GM19351 (cell line): ENCODE results near the gene SLAIN2.
"Not testable (repeated sequence)": the region's sequence is repeated elsewhere in the genome, so short reads cannot be mapped to it uniquely, and the experiment has no call there.

Experiments used
- ATAC-seq: cut with Tn5 transposase; IDR thresholded peaks from one replicate; pipeline ENCODE4 v1.9.1; 2021; ENCODE audit warnings: mild to moderate bottlenecking, moderate library complexity; ENCODE audit not compliant: unreplicated experiment

The SLAIN2 gene

DNA sequence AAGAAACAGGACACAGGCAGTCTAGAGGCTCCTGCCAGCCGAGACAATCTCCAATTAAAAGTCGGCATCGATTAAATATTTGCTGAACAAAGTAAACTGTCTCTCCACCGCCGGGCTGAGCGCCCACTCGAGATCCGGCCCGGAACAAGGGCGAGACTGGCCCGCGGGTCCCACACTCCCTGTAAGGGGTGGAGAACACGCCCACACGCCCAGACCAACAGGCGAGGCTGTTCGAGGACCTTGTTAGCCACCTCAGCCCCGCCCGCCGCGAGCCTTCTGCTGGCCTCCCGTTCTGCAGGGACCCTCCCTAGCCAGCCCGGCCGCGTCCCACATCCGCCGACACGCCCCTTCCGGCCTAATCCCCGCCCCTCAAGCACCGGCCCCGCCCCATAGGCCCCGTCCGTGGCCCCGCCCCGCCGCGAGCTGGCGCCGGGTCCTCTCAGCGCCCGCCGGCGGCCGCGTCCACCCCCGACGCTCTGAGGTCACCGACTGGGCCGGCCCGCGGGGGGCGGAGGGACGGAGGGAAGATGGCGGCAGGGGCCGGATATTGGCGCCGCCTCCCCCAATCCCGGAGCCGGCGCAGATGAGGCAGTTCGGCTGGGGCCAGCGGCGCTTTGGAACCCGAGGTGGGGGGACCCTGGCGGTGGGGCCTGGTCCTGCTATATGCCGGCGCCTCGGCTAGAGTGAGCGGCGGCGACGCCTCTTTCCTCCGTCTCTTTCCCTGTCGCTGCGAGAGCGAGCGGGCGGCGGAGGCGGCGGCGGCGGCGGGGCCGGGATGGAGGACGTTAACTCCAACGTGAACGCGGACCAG, at the start of gene SLAIN2:
Gene SLAIN2, plus strand, starts transcription at position 565 of the 811 bp plus-strand sequence. Its CDS starts 211 bp downstream, at position 776.
- peak; percentile 83 for ATAC-seq

DNA sequence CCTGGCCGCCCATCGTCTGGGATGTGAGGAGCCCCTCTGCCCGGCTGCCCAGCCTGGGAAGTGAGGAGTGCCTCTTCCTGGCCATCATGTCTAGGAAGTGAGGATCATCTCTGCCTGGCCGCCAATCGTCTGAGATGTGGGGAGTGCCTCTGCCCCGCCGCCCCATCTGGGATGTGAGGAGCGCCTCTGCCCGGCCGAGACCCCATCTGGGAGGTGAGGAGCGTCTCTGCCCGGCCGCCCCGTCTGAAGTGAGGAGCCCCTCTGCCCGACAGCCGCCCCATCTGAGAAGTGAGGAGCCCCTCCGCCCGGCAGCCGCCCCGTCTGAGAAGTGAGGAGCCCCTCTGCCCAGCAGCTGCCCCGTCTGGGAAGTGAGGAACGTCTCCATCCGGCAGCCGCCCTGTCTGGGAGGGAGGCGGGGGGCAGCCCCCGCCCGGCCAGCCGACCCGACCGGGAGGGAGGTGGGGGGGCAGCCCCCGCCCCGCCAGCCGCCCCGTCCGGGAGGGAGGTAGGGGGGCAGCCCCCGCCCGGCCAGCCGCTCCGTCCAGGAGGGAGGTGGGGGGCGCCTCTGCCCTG, 49.0 kb upstream of the SLAIN2 start:
- not testable (repeated sequence) for ATAC-seq

DNA sequence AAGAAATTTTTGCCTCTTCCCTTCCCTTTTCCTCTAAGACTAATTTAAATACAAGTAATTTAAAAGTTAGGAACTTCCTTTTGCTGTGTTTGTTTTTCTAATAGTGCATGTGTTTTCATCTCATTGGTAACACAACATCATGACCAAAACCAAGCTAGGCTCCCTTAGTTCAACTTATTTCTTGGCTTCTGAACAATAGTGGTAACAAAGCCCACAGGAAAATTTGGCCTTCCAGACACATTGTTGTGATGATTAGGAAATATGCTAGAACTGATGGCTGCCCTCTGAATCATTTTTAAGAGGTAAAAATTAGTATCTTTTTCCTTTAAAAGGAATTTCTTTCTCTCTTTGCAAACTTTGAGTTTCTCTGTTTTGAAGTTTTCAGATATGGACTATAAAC, 46.2 kb upstream of the SLAIN2 start:
- no peak for ATAC-seq

DNA sequence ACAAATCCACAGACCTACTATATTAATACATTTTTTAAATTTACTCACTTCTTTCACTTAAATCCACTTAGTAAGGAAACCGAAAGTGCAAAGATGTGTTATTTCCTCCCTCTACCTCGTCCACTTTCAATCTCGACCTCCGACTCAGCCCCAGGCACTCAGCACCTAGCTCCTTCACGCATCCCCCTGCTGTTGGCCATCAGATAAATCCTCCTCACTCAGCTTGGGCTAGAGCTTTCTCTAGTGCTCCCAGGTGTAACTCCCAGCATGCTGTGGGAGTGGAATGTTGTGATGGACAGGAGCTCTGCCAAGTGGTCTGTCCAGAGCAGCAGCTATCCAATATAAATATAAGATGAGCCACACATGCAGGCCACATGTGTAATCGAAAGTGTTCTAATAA, 45.0 kb upstream of the SLAIN2 start:
- ATAC-seq: peak; percentile 94

DNA sequence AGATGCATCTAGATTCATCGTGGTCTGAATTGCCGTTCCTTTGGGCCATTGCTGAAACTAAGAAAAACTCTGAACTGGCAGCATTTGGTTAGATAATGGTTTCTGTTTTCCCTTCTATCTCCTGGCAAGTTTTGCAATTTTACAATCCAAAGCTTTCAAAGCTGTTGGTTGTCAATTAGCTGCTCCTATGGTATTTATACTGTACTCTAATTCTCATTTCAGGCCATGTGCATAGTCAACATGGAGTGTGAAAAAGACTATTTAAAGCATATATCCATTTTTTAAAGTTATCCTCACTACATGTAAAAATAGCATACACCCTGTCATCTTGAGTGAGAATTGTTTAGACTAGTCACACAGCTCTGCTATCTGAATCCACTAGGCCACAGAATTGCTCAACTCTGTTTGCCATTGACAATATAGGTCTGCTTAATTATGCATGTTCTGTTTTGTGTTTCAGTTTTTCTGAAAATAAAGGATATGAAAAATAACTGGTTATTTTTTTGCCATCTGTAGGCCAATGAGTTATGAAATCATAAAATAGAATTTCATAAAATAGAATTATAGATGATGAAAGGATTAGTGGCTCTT, 44.0 kb upstream of the SLAIN2 start:
- no peak for ATAC-seq

DNA sequence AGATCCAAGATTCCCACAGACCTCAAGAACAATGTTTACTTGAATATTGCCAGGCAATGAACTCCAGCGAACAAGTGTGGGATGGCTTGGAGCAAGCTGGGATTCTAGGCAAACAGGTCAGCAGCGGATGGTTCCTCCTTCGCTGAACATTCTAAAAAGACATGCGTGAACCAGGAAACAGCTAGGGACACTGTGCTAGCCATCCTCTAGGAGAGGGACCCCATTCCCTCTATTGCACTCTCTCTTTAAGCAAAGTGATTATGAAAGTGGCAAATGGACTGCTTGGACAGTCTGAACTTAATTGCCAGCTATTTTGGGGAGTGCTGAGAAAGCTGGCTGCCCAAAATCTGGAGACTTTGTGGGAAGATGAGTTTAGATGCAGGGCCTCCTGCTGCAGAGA, 41.8 kb upstream of the SLAIN2 start:
- no peak for ATAC-seq

DNA sequence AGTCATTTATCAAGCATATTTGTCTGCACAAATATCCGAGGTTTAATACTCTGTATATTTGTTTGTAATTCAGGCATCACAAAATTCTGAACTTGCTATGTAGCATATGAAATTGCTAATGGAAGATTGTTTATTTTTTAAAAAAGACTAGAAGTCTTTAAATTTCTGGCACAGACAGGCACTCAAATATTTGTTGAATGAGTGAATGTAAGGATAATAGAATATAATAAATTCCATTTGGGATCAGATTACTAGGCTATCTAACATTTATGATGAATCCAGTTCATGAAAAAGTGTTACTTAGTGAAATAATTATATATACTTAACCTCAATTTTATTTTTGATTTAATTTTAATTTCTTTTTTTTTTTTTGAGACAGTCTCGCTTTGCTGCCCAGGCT, 41.3 kb upstream of the SLAIN2 start:
- no peak for ATAC-seq

DNA sequence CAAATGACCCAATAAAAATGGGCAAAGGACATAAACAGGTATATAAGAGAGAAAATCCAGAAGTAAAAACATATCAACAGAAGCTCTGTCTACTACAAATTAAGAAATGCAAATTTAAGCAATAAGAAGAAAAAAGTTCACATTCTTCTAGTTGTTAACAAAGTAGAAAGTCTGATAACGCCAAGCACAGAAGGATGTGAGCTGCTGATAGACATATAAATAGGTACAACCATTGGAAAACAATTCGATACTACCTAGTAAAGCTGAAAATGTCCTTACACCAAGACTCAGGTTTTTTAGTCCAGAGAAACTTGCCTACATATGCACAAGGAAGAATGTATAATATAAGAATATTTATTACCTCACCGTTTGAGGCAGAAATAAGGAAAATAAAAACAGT, 35.8 kb upstream of the SLAIN2 start:
- ATAC-seq: no peak

DNA sequence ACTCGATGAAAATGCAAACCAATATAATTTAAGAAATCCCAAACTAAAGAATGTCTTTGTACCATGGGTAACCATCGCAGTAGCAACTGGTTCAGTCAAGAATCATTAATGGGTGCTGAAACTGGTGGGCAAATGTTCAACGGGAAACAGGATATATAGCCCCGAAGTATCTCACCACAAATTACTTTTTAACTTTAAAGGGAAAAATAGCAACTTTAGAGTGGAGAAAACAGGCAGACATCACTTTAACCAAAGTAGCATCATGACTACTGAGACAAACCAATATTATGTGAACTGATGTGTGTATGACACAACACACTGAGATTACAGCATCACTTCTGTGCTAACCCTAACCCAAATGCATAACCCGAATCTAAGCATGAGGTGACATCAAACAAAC, 33.8 kb upstream of the SLAIN2 start:
- no peak for ATAC-seq

DNA sequence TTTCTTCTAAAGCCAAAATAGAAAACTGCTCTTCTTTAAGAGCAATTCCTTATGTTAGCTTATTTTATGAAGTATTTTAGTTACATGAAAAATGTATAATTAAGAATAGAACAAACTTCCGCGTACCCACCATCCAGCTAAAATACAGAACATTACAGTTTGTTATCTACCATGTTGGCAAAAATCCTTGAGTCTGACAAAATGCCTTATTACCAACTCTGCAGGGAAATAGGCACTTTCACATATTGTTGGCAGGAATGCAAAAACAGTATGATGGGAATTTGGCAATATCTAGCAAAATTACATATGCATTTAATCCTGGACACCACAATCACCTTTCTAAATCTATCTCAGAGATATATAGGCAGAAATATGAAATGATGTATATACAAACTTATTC, 32.4 kb upstream of the SLAIN2 start:
- no peak for ATAC-seq

DNA sequence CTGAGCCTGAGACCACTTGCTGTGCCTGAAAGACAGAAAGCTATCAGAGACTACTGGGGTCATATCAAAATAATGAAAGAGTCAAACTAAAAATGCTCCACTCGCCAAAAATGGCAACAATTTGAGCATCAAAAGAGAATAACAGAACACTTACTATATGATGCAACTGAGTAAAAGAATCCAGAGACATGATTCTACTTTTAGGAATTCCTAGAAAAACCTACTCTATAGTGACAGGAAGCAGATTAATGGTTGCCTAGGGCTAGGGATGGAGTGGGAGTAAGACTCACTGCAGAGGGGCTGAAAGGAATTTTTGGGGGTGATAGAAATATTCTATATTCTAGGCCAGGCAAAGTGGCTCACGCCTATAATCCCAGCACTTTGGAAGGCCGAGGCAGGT, 29.4 kb upstream of the SLAIN2 start:
- ATAC-seq: no peak

DNA sequence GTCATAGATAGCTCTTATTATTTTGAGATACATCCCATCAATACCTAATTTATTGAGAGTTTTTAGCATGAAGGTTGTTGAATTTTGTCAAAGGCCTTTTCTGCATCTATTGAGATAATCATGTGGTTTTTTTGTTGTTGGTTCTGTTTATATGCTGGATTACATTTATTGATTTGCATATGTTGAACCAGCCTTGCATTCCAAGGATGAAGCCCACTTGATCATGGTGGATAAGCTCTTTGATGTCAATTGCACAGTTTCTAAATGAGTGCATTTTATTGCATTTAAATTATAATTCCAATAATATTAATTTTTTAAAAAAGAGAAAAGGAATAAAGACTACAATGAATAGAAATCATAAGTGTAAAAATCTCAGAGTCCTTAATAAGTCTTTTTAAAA, 26.6 kb upstream of the SLAIN2 start:
- not testable (repeated sequence) for ATAC-seq

DNA sequence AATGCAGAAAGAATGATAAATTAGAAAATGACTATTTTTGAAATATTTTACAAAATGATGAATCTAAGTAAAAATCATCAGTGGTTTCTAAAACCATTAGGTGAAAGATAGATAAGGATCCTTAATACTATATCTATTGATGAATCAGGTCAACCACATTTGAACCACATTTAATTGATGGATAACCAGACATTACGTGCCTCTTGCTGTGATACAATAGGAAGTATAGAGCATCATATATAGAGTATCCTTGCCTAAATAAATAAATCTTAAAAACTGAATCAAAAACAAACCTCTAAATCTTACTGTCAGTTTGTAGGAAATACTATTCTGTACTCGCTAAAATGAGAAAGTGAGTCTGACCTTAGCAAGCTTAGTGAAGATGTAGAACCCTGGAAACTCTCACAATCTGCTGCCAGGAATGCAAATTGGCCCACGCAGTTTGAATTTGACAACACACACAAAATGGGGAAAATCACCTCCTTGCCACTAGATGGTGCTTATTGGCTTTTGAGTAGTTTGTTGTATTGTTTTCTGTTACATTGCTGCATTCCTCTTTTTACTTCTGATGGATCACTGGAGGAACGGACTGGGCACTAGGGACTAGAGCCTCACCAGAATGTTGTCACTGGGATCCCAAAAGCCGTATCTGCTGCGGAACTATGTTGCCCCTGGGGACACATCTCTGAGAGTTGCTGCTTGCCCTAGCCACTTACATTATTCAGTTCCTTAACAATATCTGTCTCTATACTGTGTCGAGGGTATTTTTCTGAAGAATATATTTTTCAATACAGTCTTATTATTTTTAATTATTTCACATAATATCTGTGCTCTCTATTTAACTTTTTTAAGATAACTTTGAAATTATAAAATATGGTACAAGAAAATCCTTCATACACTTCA, 25.4 kb upstream of the SLAIN2 start:
- peak; percentile 94 for ATAC-seq

DNA sequence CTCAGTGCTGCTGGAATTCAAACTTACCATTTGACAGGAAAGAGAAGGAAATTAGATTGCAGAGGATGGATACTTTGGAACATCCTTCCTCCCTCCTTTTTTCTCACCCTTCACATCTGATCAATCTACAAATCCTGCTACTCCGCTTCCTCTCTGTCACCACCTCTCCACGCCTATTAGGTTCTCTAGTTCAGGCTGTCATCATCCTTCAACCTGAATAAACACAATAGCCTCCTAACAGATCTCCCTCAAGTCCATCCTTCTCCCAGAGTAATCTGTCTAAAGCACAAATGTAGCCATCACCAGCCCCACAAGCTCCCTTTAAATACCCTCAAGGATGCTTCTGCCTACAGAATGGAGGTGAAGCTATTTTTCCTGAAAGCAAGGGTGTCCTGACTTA, 20.0 kb upstream of the SLAIN2 start:
- ATAC-seq: no peak

DNA sequence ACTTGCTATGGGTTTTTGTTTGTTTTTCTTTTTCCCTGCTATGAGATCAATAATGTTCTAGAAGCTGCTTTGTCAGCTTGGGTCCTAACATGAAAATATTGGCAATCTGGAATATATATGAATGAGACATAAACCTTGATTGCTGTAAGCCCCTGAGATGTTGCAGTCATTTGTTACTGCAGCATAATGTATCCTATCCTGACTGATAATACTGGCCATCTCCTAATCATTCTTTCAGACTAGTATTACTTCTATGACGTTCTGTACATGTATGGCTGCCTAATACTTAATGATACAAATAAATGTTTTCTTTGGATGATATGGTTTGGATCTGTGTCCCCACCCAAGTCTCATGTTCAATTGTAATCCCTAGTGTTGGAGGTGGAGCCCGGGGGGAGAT, 19.3 kb upstream of the SLAIN2 start:
- no peak for ATAC-seq

DNA sequence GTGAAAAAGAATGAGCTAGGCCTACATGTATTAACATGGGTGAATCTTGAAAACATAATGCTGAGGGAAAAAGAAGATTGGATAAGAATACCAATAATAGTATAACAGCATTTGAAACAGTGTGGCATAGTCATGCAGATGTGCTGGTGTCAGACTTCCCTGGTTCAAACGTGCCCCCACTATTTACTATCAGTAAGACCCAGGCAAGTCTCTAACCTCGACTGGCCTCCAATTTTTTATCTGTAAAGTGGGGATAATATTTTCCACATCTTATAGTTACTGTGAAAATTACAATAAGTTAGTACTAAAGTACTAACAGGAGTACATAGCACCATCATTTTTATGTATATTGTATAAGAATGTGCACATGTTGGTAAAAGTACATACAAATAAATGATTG, 17.0 kb upstream of the SLAIN2 start:
- no peak for ATAC-seq

DNA sequence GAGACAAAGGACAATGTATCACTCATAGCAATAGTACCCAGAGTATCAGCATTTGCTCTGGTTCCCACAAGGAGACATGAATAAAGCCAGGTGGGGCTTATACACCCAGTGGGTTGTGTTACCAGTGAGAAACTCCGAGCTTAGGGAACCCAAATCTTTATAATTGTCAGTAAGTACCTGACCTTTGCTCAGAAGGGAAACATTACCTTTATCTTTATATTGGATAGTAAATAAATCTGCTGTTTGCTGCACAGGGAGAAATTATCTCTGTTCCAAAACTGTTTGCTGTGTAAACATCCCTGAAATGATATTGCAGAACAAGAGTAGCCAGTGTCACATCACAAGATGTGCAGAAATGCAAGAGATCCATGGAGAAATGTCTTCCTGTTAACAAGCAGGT, 12.1 kb upstream of the SLAIN2 start:
- ATAC-seq: no peak

DNA sequence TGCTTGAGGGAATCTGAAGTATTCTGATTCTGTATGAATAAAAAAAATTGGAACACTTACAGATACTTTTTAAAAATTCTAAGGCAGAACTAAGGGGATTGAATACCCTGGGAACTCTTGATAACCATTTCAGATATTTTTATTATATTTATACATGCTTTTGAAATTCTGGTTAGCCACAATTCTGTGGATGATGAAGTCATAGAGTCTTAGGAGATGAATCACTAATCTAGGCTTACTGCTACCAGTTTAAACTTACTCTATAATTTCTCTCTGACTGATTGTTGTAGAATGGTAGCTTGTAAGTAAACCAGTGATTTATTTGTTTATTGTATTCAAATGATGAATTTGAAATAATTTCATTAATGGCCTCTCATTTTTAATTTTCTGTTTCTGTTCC, 11.4 kb upstream of the SLAIN2 start:
- ATAC-seq: no peak

DNA sequence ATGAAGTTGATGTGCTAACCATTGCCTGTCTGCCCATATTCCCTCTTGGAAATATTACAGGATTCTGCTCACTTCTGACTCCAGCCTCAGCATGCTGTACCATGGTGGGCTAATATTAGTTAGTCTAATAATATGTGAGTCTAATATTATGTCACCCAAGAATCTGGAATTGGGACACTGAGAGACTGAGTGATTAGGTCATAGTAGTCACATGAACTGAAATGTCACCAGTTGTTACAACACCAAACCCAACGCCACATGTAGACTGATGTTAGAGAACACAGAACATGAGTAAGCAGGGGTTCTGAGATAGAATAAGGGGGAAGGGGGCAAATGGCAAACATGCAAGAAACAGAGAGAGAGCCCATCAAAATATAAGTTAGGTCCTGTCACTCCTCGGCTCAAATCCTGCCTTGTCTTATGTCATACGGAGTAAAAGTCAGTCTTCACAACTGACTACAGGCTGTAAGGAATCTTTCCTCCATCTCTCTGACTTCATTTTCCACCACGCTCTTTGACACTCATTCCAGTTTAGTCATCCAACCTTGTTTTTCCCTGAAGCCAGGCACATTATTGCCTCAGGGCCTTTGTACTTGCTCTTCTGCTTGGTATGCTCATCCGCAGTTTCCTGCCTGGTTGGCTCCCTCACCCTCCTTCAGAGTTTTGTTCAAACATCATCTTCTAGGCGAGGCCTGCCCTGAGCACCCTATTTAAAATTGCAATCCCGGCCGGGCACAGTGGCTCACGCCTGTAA, 9.6 kb upstream of the SLAIN2 start:
- ATAC-seq: no peak

DNA sequence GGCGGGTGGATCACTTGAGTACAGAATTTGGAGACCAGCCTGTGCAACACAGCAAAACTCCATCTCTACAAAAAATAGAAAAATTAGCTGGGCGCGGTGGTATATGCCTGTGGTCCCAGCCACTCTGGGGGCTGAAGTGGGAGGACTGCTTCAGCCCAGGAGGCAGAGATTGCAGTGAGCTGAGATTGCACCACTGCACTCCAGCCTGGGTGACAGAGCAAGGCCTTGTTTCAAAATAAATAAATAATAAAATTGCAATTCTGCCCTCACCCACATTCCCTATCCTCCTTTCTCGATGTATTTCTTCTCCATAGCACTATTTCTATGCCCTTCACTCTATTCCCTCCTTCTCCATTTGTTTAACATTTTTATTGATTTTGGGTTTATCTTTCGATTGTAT, 8.7 kb upstream of the SLAIN2 start:
- ATAC-seq: no peak

DNA sequence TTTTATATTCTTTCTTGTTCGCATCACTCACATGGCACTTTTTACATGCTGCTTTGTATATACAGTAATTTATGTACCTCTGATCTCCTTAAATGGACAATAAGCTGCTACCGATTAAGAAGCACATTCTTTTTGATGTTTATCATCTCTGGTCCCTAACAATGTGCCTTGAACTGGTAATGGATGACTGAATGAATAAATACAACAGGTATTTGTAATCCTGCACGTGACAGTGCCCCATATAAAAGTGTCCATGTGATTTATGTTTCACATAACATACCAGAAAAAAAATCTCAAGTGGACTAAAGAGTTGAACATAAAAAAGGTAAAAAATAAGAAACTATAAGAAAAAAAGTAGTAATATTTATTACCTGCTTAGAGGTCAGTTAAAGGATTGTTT, 7.7 kb upstream of the SLAIN2 start:
- ATAC-seq: no peak
